Right lung (tissue), 5 donors: Measurements from ENCODE around the gene NRXN2. TPM values are rescaled to one million over a fixed set of nuclear protein-coding genes. Genes with fewer than 3 reads are reported as not detected.
A peak's percentile ranks its signal among the peaks of the same experiment; 100 is the strongest.

Source experiments
- DNase-seq, 2 donors: peaks; one replicate each; pipeline ENCODE4 v3.0.0-alpha.2; 2013
- polyA plus RNA-seq, 5 donors: library from polyadenylated mRNA; unstranded; fragments of 120-200 nt; gene quantifications; one replicate each; pipeline versions ENCODE4 v1.2.1 to v1.2.3, GENCODE V29; 2013; ENCODE audit warnings: inconsistent platforms in 1 of 5, low replicate concordance in 1 of 5; ENCODE audit not compliant: insufficient read length in 5 of 5, insufficient read depth in 1 of 5

The NRXN2 gene
- polyA plus RNA-seq, 5 donors: 6.3 to 18.3 (median 9.1) TPM

DNA sequence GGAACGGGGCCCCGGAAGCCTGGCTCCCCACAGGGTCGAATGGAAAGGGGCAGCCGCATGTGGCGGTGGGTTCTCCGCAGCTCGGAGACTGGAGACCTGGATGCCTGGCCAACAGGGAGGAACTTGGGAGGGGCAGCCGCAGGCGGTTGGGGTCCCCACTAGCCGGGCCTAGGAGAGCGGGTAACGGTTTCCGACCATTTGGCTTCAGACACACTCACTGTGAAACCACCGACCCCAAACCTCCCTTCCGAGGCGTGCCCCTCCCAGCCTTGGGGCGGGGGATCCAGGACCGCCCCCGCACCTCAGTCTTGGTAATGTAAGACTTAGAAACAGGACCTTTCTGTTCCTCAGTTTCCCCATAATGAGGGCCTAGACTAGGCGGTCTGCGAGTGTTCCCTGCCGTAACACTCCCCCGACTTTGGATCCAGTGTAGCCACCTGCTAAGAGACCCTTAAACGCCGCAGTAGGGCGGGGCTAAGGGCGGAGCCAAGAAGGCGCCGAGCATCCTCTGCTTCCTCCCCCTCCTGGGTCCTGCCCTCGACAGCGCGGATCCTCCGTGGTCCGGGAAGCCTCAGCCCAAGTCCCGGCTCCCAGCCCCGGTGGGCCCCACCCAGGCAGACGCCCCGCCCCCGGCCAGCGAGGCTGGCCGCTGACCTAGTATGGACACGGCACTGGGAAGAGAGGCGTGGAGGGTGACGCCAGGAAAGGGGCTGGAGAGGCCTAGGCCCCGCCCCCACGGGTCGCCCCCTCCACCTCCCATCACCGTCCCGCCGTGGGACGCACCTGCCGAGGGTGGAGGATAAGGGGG lies 22.7 kb upstream of the NRXN2 start:
- peak in 1 of 2 donors; percentile 36 for DNase-seq

DNA sequence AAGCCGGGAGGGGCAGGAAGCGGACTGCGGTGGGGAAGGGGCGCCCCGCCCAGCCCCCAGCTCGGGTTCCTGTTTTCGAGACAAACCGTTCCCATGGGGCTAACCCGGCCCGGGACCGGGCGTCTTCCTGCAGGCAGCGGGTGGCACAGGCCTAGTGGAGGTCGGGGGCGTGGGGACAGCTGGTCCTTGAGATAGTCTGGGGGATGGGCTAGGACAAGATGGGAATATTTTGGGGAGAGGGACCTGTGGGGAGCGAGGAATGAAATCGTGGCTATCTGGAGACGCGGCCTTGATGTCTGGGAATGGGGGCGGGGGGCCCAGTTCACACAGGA lies 22.2 kb upstream of the NRXN2 start:
- DNase-seq: peak in 1 of 2 donors; percentile 42

DNA sequence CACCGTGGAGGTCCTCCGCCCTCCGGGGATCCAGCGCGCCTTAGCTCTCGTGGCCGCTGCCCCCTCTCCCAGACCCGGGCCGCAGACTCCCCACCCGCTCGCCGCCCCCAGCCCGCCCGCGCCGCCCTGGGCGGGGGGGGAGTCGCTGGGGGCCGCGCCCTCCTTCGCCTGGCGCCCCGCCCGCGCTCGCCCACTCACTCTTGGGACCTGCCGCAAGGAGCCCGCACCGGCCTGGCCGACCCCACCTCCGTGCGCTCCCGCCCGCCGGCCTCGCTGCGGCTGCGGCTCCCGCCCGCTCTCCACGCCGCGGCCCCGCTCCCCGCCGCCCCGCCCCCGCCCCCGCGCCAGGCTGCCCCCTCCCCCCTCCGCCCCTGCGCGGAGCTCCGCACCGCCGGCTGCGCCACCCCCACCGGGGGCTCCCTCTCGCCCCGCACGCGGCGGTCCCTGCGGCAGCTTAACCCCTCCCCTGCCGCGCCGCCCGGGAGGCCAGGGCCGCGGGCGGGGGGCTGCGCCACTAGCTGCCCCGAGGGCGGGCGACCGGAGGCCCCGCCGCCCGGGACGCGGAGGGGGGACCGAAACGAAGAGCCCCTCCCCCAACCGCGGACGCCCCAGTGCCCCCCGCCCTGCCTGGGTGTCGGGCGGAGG lies 21.7 kb upstream of the NRXN2 start:
- DNase-seq: no peak

DNA sequence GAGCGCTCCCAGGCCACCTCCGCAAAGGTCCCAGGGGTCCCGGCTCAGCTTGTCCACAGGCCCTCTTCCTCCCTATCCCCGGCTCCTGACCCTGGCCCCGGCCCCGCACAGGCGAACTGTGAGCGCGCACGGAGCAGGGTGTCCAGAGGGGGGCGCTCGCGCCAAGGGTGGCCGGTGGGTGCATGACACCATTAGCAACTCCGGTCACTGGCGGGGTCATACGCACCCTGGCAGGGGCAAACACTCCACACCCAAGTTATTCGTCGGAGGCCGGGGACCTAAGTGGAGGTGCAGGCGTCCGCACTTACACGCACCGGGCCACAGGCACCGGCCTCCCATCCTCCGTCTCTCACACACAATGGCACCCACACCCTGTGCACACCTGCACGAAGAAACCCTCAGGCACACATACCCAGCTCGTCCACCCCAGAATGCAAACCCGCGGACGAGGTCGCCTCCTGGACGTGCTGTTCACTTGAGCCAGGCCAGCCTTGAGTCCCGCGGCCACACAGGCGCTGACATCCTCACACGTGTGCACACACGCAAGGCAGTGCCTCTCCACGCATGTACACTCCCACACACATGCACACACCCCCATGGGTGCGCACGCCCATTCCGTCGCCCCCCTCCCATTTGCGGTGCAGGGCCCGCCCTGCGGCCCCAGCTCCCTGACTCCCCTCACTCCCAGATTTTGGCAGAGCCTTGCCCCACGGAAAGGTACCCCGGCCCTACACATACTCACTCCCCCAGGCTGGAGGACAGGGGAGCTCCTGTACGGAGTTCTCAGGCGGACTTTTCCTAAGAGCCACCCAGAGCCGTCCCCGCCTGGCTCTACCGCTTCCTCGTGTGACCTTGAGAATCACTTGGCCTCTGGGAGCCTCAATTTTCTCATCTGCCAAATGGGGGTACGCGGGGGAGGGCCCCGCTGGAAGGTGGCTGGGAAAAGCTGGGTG lies 20.9 kb upstream of the NRXN2 start, which contains the start of gene RASGRP2:
Gene RASGRP2, minus strand, starts transcription at position 552 of the 953 bp plus-strand sequence. CDS start 1,276 bp downstream, outside the sequence.
- DNase-seq: peak in 1 of 2 donors; percentile 24

DNA sequence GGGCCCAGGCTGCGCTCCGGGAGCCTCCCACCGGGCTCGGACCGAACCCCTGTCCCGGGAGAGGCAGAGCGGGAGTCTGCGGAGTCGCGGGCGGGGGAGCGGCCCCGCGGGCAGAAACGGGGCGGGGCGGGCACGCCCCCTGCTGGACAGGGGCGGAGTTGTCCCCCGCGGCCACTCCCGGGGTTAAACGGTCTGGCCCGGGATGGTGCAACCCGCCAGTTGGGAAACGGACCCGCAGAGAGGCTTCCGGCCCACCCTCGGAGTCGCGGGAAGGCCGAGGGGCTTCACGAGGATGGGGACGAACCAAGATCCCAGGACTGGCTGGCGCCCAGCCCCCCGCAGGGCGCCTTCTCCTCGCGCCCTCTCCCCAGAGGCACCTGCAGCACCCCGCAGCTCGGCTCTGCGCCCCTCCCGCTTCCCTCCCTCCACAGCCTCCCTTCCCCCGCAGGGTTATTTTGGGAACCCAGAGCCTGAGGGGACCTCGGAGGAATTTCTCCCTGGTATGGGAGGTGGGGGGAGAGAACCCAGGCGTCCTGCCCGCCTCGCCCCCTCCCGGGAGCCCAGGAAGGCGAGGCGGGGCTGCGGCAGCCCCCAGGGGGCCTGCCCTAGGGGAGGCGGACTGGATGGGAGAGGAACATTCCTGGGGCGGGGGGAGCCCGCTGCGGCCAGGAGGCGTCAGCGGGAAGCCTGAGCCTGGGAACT lies 20.0 kb upstream of the NRXN2 start:
- peak in 1 of 2 donors; percentile 35 for DNase-seq

DNA sequence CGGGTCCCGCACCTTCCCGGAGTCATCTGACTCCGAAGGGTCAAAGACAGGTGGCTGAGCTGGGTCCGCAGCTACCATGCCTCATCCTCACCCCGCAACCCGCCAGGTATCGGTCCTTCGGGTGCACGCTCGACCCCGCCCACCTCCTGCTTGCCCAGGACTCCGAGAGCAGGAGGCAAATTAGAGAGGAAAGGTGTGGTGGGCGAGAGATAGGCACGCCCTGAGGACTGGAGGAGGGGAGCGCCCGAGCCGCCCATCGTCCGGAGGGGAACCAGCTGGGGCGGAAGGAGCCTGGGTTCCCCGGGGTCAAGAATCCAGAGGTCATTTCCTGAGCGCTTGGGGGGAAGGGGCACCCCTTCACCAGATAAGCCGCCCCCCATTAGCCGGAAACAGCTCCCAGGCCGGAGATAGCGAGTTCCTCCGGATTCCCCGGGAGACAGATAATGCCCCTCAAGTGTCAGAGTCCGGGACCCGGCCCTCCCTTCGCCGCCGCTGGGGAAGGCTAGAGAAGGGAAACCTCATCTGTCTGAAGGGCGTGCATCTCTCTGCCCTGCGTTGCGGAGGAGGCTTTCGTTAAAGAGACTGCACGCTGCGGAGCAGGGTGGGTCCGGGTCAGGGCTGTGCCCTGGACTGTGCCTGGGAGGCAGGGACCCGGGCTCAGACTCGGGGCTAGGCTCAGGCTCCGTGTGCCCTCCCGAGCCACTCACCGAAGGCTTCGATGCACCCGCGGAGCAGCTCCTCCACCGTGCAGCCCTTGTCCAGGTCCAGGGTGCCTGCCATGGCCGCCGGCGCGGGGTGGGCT lies 19.3 kb upstream of the NRXN2 start:
- no peak for DNase-seq

DNA sequence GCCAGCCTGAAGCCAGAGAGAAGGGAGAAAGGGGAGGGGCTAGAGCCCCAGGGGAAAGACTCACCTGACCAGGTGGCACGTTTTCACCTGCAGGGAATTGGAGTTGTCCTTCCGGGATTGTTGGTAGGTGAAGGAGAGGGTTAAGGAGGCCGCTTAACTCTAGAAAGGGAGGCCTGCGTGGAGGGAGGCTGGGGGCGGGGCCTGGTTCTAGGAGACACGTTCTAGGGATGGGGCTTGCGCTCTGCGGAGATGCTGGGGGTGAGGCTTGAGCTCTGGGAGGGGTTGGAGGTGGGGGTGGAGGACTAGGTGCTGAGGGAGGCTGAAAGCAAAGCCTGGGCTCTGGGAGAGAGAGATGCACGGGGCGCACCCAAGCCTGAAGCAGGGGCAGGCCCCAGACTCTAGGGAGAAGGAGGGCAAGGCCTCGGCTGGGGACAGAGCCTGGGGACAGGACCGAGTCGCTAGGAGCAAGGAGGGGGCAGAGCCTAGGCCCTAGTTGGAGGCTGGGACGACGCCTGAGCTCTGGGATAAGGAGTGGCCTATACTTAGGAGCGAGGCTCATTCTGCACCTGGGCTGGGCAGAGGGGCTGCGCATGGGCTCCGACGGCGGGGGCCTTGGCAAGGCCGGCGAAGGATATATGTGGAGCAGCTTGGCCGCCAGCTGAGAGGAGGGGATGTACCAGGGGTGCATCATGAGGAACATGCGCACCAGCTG lies 18.5 kb upstream of the NRXN2 start:
- no peak for DNase-seq

DNA sequence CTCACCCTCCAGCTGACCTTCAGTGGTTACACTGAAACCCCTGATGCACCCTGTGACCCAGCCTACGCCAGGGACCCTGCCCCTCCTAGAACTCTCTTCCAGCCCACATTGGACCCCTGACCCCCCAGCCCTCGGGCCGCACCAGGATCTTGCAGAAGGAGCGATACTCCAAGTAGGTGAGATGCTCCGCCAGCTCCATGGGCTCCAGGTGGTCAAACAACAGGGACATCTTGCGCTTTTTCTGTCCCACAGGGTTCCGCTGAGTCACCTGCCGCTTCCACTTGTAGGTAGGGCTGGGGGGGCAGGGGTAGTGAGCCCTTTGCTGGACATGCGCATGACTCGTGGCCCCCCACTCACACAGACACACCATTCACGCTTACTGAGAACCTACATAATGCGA lies 16.9 kb upstream of the NRXN2 start:
- DNase-seq: no peak

DNA sequence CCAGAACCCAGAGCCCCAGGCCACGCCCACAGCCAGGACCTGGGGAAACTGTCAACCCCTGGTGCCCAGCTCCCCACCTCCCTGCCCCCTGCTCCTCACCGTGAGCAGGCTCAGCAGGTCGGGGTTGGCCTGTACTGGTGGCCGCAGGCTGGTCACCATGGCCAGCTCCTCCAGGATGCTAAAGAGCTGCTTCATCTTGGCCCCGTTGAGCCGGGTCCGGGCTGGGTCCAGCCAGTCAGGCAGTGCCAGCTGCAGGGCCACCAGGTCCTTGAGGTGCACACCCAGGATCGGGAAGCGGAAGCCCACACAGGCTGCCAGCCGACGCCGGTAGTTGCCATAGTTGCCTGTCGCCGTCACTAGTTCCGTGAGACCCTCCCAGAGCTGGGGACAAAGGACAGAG lies 13.7 kb upstream of the NRXN2 start:
- no peak for DNase-seq

DNA sequence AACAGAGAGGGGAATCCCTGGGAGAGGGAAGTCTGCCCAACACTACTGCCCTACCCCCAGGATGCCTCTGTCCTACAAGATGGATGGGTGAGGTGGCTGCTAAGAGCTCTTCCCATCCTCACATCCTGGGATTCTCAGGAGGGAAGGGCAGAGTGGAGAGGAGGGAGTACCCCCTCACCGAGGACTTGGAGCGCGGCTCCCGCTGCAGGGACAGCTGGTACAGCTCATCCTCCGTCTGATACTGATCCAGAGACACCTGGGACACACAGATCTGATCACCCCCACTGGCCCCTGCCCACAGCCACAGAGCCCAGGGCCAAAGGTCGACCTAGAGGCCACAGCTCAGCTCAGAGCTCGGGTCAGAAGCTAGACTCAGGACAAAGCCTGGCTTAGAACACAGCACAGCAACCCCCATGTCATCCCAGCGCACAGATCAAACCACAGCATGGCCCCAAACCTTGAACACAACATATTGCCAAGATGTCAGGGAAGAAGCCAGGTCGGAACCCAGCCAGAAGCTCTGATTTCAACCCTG lies 12.8 kb upstream of the NRXN2 start:
- no peak for DNase-seq

DNA sequence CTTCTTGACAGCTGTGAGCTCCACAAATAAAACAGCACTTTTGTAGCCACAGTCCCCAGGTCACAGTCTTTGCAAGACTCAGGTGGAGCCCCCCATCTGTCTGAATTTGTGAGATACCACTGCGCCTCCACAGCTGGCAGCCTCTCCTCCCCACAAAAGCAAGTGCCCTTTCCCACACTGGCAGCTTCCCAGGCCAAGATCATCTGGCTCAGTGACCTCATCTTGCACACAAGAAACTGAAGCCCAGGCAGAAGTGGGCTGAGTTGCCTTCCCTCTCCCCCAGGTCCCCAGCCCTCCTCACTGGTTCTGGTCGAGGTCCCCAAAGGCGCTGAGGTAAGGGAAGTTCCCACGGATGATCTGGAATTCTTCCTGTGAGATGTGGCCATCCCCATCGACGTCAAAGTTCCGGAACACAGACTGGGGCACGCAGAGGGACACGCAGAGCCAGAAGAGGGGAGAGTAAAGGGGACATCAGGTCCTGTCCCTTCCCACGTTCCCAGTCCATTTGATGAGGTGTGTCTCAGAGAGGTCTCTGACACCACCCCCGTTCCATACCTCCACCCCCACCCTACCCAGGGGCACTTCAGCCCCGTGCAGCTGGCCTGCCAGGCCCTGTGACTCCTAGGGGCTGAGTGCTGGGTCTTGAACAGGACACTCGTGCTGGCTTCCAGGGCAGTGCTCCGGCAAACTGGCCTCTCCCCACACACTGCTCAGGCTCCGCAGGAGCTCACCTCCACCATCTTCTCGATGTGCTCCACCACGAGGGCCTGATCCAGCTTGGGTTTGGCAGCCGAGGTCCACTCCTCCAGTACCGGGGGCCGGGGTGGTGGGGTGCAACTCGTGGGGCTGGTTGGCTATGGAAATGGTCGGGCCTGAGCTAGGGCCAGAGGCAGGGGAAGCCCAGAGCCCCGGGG lies 12.1 kb upstream of the NRXN2 start:
- DNase-seq: no peak

DNA sequence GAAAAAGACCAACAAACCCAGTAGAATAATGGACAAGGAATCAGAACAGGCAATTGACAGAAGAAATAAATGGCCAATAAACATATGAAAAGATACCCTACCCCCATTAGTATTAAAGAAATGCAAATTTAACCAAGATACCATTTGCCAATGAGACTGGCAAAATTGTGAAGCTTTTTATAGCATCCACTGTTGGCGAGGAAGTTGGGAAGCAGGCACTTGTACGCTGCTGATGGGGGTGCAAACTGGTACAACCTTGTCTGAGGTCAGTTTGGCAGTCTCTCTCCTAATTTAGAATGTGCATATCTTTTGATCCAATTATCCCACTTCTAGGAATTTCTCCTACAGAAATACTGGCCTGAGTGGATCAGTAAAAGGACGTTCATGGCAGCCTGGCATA lies 8.6 kb upstream of the NRXN2 start:
- no peak for DNase-seq

DNA sequence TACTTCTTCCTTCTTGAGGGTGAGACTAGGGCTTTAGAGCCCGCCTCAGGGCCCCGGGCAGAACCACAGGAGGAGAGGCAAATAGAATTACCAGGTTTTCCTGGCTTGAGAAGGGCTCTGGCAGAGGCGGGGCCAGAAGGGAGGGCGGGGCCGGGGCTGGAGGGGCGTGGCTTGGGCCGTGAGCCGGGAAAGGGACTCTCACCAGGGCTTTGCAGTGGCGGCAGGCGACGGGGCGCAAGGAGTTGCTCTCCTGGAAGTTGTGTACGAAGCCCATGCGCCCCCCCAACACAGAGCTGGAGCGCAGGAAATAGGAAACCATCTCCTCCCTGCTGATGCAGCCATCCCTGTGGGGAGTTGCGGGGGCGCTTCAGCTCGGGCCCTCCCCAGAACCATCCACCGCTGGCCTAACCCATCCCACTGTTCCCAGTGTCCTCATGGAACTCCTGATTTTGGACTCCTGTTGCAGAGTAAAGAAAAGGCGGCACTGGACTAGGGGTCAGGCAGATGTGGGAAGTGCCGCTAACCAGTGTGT lies 6.9 kb upstream of the NRXN2 start:
- no peak for DNase-seq

DNA sequence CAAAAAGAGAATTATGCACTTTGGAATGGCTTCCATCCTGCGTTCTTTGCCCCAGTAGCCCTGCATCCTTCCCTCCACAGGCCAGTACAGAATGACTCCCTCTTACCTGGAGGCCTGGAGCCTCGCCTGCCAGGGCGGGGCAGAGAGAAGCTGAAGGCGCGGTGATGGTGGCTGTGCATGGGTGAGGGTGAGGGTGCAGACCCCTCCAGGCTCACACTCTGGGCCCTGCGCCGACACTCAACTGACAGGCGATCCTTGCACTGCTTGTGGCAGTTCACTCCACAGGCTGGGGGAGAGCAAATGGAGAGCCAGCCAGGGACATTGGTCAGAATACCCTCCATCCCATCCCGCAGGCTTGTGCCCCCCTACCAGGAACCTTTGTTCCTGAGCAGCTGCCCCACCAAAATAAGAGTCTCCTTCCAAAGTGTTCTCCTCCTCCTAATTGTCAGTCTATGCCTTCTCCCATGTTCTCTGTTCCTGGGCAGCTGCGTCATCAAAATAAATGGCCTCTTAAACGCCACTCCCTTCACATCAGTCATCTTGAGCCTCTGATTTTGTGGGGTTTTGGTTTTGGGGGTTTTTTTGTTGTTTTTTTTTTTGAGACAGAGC lies 5.9 kb upstream of the NRXN2 start:
- no peak for DNase-seq

DNA sequence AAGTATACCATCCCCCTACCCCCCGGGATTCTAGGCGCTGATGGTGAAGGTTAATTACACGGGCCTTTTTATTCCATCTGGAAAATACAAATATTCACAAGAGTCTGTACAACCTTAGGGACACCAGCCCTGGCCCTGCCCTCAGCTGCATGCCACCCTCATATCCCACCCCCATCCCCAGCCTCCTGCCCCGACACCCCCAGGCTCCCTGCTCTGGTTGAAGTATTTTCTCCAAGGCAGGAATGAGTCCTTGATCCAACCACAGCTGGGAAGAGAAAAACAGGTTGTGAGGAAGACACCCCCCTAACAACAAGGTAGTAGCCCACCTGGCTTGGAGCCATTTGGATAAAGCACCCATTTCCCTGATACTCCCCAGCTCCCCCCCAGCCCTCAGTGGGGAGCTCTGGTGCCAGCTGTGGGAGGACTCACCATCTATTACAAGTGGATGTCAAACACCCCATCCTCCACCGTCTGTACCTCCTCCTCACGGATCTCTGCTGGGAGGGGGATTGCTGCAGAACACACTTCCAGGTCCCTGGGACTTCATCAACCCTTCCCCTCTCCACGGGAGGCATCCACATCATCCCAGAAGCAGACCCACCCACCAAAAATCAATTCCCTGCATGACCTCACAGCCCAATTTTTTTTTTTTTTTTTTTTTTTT lies 4.0 kb upstream of the NRXN2 start:
- no peak for DNase-seq

DNA sequence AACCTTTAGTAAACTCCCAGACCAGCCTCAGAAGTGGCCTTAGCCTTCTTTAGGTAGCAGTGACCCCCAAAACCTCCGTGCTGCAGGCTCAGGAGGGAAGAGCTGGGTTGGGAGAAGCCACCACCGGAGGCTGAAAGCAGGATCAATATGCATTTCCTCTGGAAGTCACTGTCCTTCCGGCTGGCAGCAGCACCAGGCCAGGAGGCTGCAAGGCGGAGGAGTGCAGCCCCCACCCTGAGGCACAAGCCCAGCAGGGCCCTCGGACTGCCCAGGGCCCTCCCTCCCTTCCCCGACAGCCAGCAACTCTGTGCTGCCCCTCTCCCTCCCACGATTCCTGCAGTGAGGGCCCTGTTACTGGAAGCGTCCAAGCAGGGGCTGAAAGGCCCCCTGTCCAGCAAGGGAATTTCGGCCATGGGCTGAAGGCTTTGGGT lies 3.2 kb upstream of the NRXN2 start:
- no peak for DNase-seq

DNA sequence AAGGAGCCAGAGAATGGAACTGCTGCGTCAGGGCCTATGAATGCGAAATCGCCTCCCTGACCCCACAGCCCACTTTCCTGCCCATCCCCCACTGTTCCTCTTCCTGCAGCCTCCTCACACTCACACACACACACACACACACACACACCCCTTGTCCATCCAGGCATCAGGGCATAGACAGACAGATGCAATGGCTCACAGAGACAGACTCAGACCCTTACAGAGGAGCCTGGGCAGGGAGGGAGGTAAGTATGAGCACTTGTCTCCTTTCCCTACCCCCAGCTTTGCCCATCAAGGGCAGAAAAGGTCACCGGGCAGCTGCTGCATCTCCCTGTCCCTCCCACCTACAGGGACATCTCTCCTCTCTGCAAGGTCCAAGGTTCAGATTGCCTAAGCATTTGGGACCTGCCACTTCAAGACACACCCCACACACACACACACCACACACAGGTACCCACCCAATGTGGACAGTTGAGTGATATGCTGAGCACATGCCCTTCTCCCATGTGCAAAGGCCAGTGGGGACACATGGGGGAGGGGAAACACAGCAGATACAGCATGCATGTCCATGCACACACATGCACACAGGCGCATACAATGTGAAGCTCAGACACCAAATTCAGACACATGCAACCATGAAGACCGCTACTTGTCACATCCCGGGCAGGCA lies 2.0 kb upstream of the NRXN2 start:
- DNase-seq: no peak
